ENCODE results near the gene SUSD2.
"Not testable (repeated sequence)": the region's sequence is repeated elsewhere in the genome, so short reads cannot be mapped to it uniquely, and the experiment has no call there.

The SUSD2 gene

DNA sequence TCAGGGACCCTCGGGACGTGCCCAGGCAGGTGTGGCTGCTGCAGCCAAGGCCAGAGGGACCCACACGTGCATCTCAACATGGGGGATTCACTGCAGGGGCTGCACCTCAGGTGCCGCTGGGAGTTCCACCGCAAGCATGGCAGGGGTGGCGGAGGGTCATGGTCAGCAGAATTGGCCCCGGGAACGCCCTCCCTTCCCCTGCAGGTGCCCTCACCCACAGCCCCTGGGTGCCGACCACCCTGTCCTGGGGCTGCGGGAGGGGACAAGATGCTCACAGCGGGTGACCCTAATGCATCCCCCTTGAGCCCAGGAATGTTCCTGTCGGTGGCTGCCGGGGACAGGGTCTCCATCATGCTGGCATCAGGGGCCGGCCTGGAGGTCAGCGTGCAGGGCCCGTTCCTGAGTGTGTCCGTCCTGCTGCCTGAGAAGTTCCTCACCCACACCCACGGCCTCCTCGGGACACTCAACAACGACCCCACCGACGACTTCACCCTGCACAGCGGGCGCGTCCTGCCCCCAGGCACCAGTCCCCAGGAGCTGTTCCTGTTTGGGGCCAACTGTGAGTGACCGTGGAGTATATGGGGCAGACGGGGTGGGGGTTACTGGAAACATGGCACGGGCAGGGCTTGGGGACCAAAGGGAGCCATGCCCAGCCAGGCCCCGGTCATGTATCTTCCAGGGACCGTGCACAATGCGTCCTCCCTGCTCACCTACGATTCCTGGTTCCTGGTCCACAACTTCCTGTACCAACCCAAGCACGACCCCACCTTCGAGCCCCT lies 5.8 kb downstream of the SUSD2 start:
- no peak for DNase-seq (ENCODE audit: low read depth in 3 of 3, low spot score in 1 of 3)

DNA sequence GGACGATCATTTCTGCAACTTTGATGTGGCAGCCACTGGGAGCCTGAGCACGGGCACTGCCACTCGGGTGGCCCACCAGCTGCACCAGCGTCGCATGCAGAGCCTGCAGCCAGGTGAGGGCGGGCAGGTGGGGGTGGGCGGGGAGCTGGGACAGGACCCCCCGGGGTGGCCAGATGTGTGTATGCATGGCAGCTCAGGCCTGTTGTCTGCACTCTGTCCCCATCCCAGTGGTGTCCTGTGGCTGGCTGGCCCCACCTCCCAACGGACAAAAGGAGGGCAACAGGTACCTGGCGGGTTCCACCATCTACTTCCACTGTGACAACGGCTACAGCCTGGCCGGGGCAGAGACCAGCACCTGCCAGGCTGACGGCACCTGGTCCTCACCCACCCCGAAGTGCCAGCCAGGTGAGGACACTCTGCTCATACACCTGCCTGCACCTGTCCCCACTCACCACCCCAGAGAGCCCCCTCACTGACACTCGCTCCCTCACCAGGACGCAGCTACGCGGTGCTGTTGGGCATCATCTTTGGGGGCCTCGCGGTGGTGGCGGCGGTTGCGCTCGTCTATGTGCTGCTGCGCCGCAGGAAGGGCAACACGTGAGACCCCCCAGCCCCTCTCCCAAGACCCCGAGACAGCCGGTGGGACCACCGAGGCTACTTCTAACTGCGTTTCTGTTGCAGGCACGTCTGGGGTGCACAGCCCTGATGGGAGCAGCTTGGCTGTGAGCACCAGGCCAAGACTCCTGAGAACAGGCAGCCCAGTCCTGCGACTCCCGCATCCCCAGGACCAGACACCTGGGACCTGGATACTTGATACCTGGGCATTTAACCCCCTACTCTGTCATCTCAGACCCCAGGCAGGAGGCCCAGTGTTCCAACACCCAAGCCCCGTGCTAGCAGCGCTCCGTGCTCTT lies 6.7 kb downstream of the SUSD2 start:
- no peak for DNase-seq (ENCODE audit: low read depth in 3 of 3, low spot score in 1 of 3)

DNA sequence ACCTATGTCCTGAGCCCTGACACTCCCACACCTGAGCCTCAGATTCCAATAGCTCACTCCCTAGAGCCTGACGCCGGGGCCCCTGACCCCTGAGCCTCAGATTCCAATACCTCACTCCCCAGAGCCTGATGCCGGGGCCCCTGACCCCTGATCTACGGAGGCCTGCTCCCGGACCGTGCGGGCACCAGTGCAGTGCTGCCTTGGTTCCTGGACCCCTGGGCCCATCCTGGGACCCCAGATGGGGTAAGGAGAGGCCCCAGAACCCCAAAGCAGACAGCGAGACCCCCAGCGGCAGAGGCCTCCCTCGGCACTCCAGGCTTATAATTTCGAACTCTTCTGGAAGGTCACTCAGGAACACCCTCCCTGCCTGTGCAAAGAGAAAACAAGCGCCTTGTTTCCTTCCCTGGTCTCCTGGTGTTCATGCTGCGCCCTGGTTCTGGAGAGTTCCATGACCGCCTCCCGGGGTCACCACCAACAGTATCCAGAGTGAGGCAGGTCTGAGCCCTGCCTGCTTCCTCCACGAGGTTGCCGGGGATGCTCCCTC lies 7.5 kb downstream of the SUSD2 start:
- DNase-seq (ENCODE audit: low read depth in 3 of 3, low spot score in 1 of 3), result no peak

DNA sequence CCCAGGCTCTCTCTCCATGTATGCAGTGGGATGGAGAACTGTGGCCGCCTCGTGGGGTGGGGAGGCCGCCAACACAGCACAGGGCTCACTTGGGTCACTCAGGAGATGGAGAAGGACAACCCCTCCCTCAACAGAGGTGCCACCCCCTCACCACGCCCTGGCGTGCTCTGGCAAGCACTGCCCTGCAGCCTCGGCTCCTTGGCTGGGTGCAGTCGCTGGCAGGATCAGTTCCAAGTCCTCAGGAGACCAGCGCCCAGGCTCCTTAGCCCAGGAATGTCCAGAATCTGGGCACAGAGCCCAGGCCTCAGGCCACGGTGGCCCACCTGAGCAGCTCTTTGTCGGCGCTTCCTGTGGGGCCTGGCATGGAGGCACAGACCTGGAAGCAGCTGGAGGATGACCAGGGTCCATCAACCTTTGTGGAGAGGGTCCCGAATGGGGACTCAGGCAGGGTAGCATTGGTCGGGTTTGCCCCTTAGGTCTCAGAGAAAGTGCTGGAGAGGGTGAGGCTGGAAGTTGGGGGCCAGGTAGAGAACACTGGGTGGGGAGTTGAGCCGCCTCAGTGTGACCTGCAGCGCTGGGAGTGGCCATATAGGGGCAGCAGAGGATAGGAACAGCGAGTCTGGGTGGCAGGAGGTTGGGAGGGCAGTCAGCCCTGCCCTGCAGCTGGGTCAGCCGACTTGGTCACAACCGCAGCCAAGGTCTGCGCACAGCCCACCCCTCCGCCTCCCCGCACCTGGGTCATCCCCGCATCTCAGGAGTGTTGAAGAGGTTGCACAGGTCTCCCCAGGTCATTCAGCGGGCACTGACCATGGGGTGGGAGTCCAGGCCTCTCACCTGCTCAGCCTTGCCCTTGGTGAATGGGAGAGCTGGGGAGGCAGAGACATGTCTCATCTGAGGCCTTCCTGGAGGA lies 8.2 kb downstream of the SUSD2 start:
- DNase-seq (ENCODE audit: low read depth in 3 of 3, low spot score in 1 of 3), result peak in 1 of 3 donors; percentile 13

DNA sequence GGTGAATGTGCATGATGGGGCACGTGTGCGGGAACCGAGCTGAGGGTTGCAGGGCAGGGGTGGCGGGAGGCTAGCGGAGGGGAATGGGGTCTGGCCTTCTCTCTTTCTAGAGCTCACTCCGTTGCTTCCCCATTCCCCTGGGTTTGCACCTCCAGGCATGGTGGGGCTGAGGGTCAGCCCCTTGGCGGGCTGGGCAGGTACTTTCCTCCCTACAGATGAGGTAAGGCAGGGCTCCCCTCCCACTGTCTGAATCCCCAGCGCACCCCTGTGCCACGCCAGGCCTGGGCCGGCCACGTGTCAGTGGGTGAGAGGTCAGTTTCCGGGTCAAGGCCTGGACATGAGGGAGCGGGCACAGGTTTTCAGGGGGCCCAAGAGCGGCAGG lies 8.9 kb downstream of the SUSD2 start:
- DNase-seq (ENCODE audit: low read depth in 3 of 3, low spot score in 1 of 3), result no peak

DNA sequence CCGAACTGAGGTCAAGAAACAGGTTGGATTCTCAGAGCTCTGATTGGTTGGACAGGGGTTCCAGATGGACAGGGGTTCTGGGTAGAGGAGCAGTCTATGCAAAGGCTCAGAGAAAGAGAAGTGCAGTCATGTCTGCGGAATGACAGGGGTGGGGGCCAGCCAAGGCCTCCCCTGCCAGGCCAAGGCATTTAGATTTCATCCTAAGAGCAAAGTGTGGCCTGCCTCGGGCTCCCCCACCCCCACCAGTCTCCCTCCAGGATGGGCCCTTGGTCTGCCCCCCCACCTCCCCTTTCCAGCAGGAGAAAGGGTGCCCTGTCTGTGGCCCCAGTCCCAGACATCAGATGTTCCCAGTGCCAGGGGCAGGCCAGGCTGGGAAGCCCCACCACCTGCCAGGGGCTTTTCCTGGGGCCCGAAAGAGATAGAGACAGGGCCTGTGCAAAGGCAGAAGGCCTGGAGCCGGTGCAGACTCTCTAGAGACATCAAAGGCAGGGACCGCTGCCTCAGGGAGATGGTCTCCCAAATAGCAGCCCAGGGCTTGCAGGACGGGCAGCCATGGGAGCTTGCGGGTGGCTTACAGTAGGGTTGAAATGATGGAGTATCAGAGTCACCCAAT lies 9.4 kb downstream of the SUSD2 start:
- DNase-seq (ENCODE audit: low read depth in 3 of 3, low spot score in 1 of 3), result no peak

DNA sequence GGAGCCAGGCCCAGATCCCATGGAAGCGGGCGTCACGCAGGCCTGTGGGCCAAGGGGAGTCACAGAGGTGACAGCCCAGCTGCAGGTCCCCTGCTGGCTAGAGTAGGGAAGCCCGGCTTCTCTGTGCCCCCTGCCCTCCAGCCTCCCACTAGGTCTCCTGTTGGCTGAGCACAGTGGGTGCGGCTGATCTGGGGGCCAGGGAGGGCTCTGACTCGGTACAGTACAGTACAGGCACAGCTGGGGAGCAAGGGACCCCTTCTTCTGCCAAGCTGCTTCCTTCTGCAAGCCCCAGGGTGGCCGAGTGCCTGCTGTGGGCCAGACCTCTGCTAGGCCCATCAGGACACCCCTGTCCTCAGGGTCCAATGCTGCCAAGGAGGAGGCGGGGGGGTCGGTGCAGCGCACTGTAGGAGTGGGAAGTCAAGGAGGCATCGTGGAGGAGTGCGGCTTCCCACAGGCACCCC lies 10.1 kb downstream of the SUSD2 start:
- DNase-seq (ENCODE audit: low read depth in 3 of 3, low spot score in 1 of 3), result no peak

DNA sequence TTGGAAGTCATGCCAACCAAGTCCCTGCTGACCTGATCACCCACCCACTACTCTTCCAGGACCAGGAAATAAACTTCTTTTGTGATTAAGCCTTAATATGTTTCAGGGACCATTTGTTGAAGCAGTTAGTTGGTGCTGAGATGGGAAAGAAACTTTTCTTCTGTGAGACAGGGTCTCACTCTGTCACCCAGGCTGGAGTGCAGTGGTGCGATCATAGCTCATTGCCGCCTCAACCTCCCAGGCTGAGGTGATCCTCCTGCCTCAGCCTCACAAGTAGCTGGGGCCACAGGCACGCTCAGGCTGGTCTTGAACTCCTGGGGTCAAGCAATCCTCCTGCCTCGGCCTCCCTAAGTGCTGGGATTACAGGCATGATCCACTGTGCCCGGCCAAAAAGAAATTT lies 10.6 kb downstream of the SUSD2 start:
- no peak for DNase-seq (ENCODE audit: low read depth in 3 of 3, low spot score in 1 of 3)

DNA sequence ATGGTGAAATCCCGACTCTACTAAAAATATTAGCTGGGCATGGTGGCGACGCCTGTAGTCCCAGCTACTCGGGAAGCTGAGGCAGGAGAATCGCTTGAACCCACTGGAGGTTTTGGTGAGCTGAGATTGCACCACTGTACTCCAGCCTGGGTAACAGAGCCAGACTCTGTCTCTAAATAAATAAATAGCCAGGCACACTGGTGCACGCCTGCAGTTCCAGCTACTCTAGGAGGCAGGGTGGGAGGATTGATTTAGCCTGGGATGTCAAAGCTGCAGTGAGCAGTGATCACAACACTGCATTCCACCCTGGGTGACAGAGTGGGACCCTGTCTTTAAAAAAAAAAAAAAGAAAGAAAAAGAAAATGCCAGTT lies 17.4 kb downstream of the SUSD2 start:
- no peak for DNase-seq (ENCODE audit: low read depth in 3 of 3, low spot score in 1 of 3)

DNA sequence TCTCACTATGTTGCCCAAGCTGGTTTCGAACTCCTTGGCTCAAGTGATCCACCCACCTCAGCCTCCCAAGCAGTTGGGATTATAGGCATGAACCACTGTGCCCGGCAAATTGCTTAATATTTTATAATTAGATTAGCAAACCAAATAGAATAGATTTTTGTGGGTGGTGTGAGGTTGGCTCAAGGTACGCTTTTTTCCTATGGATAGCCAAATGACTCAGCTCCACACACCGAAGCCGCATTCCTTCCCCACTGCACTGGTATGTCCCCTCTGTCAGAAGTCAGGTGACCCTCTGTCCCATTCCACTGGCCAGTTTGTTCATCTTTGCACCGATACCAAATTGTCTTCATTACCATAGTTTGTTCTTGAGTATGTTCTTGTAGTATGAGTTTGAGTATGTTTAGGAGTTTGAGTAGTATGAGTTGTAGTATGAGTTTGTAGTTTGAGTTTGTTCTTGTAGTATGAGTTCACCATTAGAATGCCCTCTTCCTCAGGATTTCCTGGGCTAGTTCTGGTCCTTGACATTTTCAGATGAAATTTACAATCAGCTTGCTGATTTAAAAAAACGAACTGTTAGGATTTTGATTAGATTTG lies 19.4 kb downstream of the SUSD2 start:
- no peak for DNase-seq (ENCODE audit: low read depth in 3 of 3, low spot score in 1 of 3)

DNA sequence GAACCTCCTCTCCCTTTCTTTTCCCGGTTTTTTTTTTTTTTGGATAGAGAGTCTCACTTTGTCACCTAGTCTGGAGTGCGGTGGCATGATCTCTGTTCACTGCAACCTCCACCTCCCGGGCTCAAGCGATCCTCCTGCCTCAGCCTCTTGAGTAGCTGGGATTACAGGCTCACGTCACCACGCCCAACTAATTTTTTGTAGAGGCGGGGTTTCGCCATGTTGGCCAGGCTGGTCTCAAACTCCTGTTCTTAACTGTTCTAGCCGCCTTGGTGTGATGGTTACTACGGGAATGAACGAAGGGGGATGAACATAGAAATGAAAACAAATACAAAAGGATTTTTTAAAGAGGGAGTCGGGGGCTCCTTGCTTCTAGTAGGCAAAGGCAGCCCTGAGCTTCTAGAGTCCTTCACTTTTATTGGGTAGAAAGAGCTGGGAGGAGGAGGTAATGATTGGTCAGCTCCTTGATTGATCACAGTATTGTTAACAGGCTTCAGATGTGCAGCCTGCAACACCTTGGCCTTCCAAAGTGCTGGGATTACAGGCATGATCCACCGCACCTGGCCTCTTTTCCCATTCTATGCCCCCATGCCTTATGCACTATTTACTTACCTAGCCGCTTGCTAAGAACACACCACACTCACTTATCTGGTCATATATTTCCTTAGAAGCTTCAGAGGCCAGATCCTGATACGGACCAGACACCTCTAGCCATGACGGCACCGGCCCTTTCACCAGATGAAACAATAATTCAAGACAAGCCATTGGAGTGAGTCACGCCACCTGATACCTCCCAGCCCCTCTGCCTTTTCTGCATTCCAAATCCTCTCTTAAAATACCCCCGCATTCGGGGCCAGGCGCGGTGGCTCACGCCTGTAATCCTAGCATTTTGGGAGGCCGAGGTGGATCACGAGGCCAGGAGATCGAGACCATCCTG lies 20.7 kb downstream of the SUSD2 start:
- no peak for DNase-seq (ENCODE audit: low read depth in 3 of 3, low spot score in 1 of 3)

DNA sequence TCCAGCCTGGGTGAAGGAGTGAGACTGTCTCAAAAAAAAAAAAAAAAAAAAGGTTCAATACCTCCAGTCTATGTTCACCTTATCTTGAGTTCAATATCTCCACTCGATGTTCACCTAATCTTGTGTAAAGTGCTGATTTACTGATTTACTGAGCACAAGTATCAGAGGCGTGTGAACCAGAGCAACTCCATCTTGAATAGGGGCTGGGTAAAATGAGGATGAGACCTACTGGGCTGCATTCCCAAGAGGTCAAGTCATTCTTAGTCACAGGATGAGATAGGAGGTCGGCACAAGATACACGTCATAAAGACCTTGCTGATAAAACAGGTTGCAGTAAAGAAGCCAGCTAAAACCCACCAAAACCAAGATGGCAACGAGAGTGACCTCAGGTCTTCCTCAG lies 22.6 kb downstream of the SUSD2 start:
- not testable (repeated sequence) for DNase-seq (ENCODE audit: low read depth in 3 of 3, low spot score in 1 of 3)

DNA sequence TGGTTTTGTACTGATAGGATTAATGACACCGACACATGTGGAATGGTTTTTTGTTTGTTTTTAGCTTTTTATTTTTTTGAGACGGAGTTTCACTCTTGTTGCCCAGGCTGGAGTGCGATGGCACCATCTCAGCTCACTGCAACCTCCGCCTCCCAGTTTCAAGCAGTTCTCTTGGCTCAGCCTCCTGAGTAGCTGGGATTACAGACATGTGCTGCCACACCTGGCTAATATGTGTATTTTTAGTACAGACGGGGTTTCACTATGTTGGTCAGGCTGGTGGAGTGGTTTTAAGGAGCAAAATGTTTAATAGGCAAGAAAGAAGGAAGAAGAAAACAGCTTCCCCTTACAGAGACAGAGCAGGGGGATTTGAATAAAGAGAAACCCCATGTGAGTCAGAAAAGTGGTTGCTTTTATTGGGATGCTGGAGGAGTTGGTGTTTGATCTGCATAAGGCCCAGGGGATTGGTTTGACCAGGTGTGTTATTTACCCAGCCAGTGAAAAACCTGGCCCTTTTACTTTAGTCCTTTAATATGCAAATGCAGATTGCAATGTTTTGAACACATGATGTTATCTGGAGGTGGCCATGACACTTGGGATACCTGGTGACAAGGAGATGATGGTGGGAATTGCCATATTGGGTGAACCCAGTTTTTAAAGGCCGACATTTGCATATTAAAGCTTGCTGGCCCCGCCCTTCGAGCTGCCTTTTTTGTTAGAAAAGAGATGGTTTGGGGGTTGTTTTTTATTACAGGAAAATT lies 24.3 kb downstream of the SUSD2 start:
- DNase-seq (ENCODE audit: low read depth in 3 of 3, low spot score in 1 of 3), result no peak

DNA sequence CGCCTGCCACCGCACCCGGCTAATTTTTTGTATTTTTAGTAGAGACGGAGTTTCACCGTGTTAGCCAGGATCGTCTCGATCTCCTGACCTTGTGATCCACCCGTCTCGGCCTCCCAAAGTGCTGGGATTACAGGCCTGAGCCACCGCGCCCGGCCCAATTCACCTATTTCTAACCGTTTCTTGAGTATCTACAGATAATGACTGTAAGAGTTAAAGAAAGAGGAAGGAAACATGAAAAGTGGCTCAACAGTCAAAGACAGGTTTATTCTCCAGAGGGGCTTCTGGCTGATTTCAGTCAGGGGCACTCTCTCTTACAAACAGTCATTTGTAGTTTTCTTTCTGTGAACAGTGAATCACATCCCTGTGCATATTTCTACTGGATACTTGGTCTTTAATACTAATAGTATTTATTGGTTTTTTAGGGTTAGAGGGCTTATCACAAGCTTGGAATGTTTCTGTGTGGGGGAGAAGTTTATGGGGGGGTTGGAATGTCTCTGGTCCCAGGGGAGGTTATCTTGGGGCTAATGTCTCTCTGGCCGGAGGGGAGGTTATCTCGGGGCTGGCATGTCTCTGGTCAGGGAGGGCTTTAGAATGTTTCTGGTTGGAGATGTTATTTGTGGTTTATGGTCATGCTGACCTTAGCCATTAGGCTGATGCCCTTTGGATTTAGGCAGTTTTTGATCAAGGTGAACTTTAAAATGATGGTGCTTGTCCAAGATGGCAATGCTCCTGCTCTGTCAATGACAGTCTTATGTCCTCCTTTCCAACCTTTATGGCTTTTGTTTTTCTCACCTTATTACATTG lies 25.4 kb downstream of the SUSD2 start:
- DNase-seq (ENCODE audit: low read depth in 3 of 3, low spot score in 1 of 3), result not testable (repeated sequence)

DNA sequence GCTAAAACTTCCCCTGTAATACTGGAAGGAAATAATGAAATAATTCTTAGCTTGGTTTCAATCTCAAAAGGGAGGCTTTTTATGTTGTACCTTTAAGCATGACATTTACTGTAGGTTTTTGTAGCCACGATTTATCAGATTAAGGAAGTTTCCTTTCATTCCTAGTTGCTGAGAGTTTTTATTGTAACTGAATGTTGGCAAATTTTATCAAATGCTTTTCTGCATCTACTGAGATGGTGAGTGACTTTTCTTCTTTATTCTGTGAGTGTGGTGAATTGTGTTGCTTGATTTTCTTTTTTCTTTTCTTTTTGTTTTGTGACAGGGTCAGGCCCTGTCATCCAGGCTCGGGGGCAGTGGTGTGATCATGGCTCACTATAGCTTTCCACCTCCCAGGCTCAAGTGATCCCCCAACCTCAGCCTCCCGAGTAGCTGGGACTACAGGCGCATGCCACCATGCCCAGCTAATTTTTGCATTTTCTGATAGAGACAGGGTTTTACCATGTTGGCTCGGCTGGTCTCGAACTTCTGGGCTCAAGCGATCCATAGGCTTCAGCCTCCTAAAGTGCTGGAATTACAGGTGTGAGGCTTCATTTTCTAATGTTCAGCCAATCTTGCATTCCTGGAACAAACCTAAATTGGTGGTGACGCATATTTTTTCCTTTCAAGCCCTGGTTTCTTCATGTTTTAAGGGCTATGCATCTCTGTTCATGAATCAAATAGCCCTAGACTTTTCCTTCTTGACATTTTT lies 26.2 kb downstream of the SUSD2 start:
- no peak for DNase-seq (ENCODE audit: low read depth in 3 of 3, low spot score in 1 of 3)

DNA sequence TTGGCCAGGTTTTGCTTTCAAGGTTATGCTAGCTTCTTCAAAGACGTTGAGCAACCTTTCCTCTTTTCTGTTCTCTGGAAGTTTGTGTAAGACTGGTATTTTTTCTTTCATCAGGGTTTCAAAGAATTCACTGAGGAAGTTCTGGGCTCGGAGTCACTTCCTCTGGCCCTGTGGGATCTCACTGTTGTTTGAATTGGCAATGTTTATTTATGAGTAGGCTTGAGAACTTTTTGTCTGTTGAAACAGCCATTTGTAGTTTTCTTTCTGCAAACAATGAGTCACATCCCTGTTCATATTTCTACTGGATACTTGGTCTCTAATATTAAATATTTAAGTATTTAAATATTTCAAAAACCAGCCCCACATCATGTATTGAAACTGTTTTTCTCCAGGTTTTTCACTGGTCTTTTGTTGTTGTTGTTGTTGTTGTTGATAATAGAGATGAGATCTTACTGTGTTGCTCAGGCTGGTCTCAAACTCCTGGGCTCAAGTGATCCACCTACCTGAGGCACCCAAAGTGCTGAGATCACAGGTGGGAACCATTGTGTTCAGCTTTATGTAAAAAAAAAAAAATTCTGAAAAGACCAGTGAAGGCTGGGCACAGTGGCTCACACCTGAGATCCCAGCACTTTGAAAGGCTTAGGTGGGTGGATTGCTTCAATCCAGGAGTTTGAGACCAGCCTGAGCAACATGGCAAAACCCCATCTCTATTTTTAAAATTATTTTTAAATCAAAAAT lies 26.9 kb downstream of the SUSD2 start:
- DNase-seq (ENCODE audit: low read depth in 3 of 3, low spot score in 1 of 3), result no peak

Measured in stimulated activated CD4-positive, alpha-beta T cell treated with anti-CD3 and anti-CD28 coated beads, TNF-alpha, amount 100 ng/mL, for 1 hour (primary cell).